SK-N-SH (cell line): ENCODE results near the gene LRRN1. TPM values are rescaled to one million over a fixed set of nuclear protein-coding genes. Genes with fewer than 3 reads are reported as not detected.

ENCODE experiments used
- CTCF ChIA-PET: fragments of 300-600, 350-600 bp; formaldehyde crosslinking; extraction: SDS; loops from one replicate; lab custom pipeline; 2021; lab: Yijun Ruan, JAX
- POLR2A ChIA-PET: fragments of 350-600 bp; sonication (Branson Sonifier 250); formaldehyde crosslinking; extraction: SDS; loops from one replicate; lab custom pipeline; 2020; ENCODE audit warnings: antibody characterized with exemption, inconsistent platforms; lab: Yijun Ruan, JAX
- DNase-seq: peaks from one replicate; pipeline ENCODE4 v3.0.0; 2012
- H2AFZ ChIP-seq: fragments of 200-600 bp; sonication (generic); 2 replicates; pipeline ENCODE4 v1.8.1; 2016; ENCODE audit warnings: antibody characterized with exemption, mild to moderate bottlenecking, low read depth
- H3F3A ChIP-seq: fragments of 200-600 bp; sonication (generic); replicated peaks from 2 replicates; pipeline ENCODE3; 2016; ENCODE audit warnings: antibody characterized with exemption, mild to moderate bottlenecking; ENCODE audit not compliant: insufficient read depth
- H3K27ac ChIP-seq, 2 experiments: fragments of 200-500 bp in 1 of 2; fragments of 200-600 bp in 1 of 2; sonication (Bioruptor generic) in 1 of 2; sonication (generic), shearing (Covaris generic) in 1 of 2; 2 replicates each; pipeline versions ENCODE4 v1.5.1 to v1.6.1; 2014 to 2016; ENCODE audit warnings: low read depth in 2 of 2, inconsistent platforms in 1 of 2, low read length in 1 of 2, mild to moderate bottlenecking in 1 of 2, mixed read lengths in 1 of 2
- H3K27me3 ChIP-seq: fragments of 200-600 bp; sonication (generic), shearing (Covaris generic); 2 replicates; pipeline ENCODE4 v1.6.1; 2016; ENCODE audit warnings: mixed run types; ENCODE audit not compliant: insufficient read depth
- H3K36me3 ChIP-seq, 2 experiments: fragments of 200-500 bp in 1 of 2; fragments of 200-600 bp in 1 of 2; sonication (Bioruptor generic) in 1 of 2; sonication (generic) in 1 of 2; replicated peaks in 1 of 2; 2 replicates each; pipeline versions ENCODE3 to v1.5.1; 2014 to 2016; ENCODE audit warnings: low read length in 1 of 2, mild to moderate bottlenecking in 1 of 2; ENCODE audit not compliant: insufficient read depth in 2 of 2, control insufficient read depth in 1 of 2
- H3K4me1 ChIP-seq, 2 experiments: fragments of 200-500 bp in 1 of 2; fragments of 200-600 bp in 1 of 2; sonication (Bioruptor generic) in 1 of 2; sonication (generic), shearing (Covaris generic) in 1 of 2; 2 replicates each; pipeline versions ENCODE4 v1.5.1 to v1.6.1; 2014 to 2016; ENCODE audit warnings: low read depth in 1 of 2, low read length in 1 of 2, mixed run types in 1 of 2; ENCODE audit not compliant: insufficient read depth in 2 of 2, control insufficient read depth in 1 of 2
- H3K4me2 ChIP-seq: fragments of 200-600 bp; sonication (generic), shearing (Covaris generic); 2 replicates; pipeline ENCODE4 v1.6.1; 2017; ENCODE audit warnings: mixed run types
- H3K4me3 ChIP-seq, 2 experiments: fragments of 200-500 bp in 1 of 2; fragments of 200-600 bp in 1 of 2; sonication (Bioruptor generic) in 1 of 2; sonication (generic), shearing (Covaris generic) in 1 of 2; 2 replicates each; pipeline versions ENCODE4 v1.5.1 to v1.8.1; 2014 to 2016; ENCODE audit warnings: low read depth in 2 of 2, inconsistent platforms in 1 of 2, low read length in 1 of 2, mild to moderate bottlenecking in 1 of 2, mixed read lengths in 1 of 2, moderate library complexity in 1 of 2
- H3K79me2 ChIP-seq: fragments of 200-600 bp; sonication (generic); 2 replicates; pipeline ENCODE4 v1.8.1; 2017; ENCODE audit warnings: mild to moderate bottlenecking; ENCODE audit not compliant: insufficient read depth
- H3K9ac ChIP-seq: fragments of 200-600 bp; sonication (generic); 2 replicates; pipeline ENCODE4 v1.6.1; 2017; ENCODE audit warnings: mixed run types
- H3K9me2 ChIP-seq: fragments of 200-600 bp; sonication (generic); 2 replicates; pipeline ENCODE4 v1.6.1; 2017; ENCODE audit warnings: mixed run types
- H3K9me3 ChIP-seq: fragments of 200-600 bp; sonication (generic); 2 replicates; pipeline ENCODE4 v1.6.1; 2017; ENCODE audit warnings: mixed run types, mild to moderate bottlenecking, moderate library complexity
- H4K20me1 ChIP-seq: fragments of 200-600 bp; sonication (generic); 2 replicates; pipeline ENCODE4 v1.6.1; 2017; ENCODE audit warnings: mild to moderate bottlenecking, mixed run types; ENCODE audit not compliant: insufficient read depth
- CHD2 ChIP-seq: fragments of 150-350 bp; IDR thresholded peaks from 2 replicates; pipeline ENCODE4 v1.6.1; 2018; ENCODE audit warnings: low read length; ENCODE audit not compliant: partially characterized antibody
- EP300 ChIP-seq, 2 experiments: IDR thresholded peaks; 2 replicates each; pipeline versions ENCODE4 v1.4.0 to v1.6.1; 2012; ENCODE audit warnings: borderline replicate concordance in 1 of 2, low read depth in 1 of 2, low read length in 1 of 2
- FOXJ3 ChIP-seq: sonication (generic); formaldehyde crosslinking; IDR thresholded peaks from 2 replicates; pipeline ENCODE4 v1.5.1; 2020; ENCODE audit warnings: mild to moderate bottlenecking, missing genetic modification reagents
- FOXM1 ChIP-seq: IDR thresholded peaks from 2 replicates; pipeline ENCODE4 v1.4.0; 2012; ENCODE audit warnings: low read depth, mild to moderate bottlenecking
- GABPA ChIP-seq: IDR thresholded peaks from 2 replicates; pipeline ENCODE4 v1.4.0; 2012; ENCODE audit warnings: low read depth, mild to moderate bottlenecking
- GATA2 ChIP-seq: sonication (generic); formaldehyde crosslinking; IDR thresholded peaks from 2 replicates; pipeline ENCODE4 v1.5.0; 2020; ENCODE audit warnings: mild to moderate bottlenecking, missing genetic modification reagents
- IRF3 ChIP-seq: fragments of 150-350 bp; IDR thresholded peaks from 2 replicates; pipeline ENCODE4 v1.6.1; 2016; ENCODE audit warnings: mild to moderate bottlenecking, low read depth, low read length
- MXI1 ChIP-seq: IDR thresholded peaks from 2 replicates; pipeline ENCODE4 v1.6.1; 2012; ENCODE audit warnings: mild to moderate bottlenecking, low read depth, low read length, improper control_type of control experiment
- NFIC ChIP-seq: IDR thresholded peaks from 2 replicates; pipeline ENCODE4 v1.4.0; 2012; ENCODE audit warnings: borderline replicate concordance
- PBX3 ChIP-seq: IDR thresholded peaks from 2 replicates; pipeline ENCODE4; 2012
- RAD21 ChIP-seq: IDR thresholded peaks from 2 replicates; pipeline ENCODE4 v1.6.1; 2012; ENCODE audit warnings: mild to moderate bottlenecking, low read length
- RCOR1 ChIP-seq: fragments of 150-350 bp; IDR thresholded peaks from 2 replicates; pipeline ENCODE4 v1.6.1; 2017; ENCODE audit warnings: antibody characterized with exemption, low read length
- REST ChIP-seq: IDR thresholded peaks from 2 replicates; pipeline ENCODE4 v1.6.1; 2012; ENCODE audit warnings: mild to moderate bottlenecking, low read depth, low read length, moderate library complexity
- RFX5 ChIP-seq: IDR thresholded peaks from 2 replicates; pipeline ENCODE4 v1.6.1; 2012; ENCODE audit warnings: mild to moderate bottlenecking, improper control_type of control experiment, low read length
- TCF12 ChIP-seq: IDR thresholded peaks from 2 replicates; pipeline ENCODE4 v1.4.0; 2012
- WGBS: methylation state at CpG from one replicate; pipeline ENCODE4 v1.1.6; 2017; ENCODE audit warnings: low lambda C conversion rate; 5-methylcytosine and 5-hydroxymethylcytosine counted together
- polyA plus RNA-seq, 3 experiments: library from polyadenylated mRNA; depleted of rRNA; stranded (reverse); fragments of >200 nt; gene quantifications; 2 replicates each; pipeline ENCODE4 v1.2.3, GENCODE V29; 2012
- TF ChIP-seq, protein P1 (sequence below): fragments of 150-350 bp; IDR thresholded peaks from 2 replicates; pipeline ENCODE4 v1.6.1; 2017; ENCODE audit warnings: antibody characterized with exemption, low read length, low read depth, borderline replicate concordance
- TF ChIP-seq, protein P2 (sequence below): IDR thresholded peaks from 2 replicates; pipeline ENCODE4 v1.4.0; 2012; ENCODE audit warnings: low read depth, borderline replicate concordance
- TF ChIP-seq, protein P3 (sequence below): IDR thresholded peaks from 2 replicates; pipeline ENCODE4 v1.4.0; 2012; ENCODE audit warnings: low read depth, borderline replicate concordance

The LRRN1 gene
- polyA plus RNA-seq, 1 of the 3 experiments (the other 2 are of a cell fraction), result 0.03 TPM

- no peak for TF ChIP-seq FOXM1
- no peak for TF ChIP-seq RFX5
- TF ChIP-seq TCF12, result no peak
- no peak for TF ChIP-seq GABPA
- TF ChIP-seq, protein P1, sequence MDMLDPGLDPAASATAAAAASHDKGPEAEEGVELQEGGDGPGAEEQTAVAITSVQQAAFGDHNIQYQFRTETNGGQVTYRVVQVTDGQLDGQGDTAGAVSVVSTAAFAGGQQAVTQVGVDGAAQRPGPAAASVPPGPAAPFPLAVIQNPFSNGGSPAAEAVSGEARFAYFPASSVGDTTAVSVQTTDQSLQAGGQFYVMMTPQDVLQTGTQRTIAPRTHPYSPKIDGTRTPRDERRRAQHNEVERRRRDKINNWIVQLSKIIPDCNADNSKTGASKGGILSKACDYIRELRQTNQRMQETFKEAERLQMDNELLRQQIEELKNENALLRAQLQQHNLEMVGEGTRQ, result no peak
- TF ChIP-seq MXI1, result no peak
- TF ChIP-seq REST, result no peak
- no peak for TF ChIP-seq FOXJ3
- TF ChIP-seq EP300 (IDR thresholded peaks at IDR 0.05; ENCODE audit: borderline replicate concordance in 1 of 2, low read depth in 1 of 2, low read length in 1 of 2), result no peak
- TF ChIP-seq, protein P2, sequence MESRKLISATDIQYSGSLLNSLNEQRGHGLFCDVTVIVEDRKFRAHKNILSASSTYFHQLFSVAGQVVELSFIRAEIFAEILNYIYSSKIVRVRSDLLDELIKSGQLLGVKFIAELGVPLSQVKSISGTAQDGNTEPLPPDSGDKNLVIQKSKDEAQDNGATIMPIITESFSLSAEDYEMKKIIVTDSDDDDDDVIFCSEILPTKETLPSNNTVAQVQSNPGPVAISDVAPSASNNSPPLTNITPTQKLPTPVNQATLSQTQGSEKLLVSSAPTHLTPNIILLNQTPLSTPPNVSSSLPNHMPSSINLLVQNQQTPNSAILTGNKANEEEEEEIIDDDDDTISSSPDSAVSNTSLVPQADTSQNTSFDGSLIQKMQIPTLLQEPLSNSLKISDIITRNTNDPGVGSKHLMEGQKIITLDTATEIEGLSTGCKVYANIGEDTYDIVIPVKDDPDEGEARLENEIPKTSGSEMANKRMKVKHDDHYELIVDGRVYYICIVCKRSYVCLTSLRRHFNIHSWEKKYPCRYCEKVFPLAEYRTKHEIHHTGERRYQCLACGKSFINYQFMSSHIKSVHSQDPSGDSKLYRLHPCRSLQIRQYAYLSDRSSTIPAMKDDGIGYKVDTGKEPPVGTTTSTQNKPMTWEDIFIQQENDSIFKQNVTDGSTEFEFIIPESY, result no peak
- TF ChIP-seq RAD21, result no peak
- TF ChIP-seq CHD2, result no peak
- TF ChIP-seq NFIC, result no peak
- TF ChIP-seq, protein P3, sequence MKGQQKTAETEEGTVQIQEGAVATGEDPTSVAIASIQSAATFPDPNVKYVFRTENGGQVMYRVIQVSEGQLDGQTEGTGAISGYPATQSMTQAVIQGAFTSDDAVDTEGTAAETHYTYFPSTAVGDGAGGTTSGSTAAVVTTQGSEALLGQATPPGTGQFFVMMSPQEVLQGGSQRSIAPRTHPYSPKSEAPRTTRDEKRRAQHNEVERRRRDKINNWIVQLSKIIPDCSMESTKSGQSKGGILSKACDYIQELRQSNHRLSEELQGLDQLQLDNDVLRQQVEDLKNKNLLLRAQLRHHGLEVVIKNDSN, result no peak
- no peak for TF ChIP-seq PBX3
- no peak for TF ChIP-seq RCOR1
- no peak for TF ChIP-seq GATA2 (CRISPR knock-in tag)
- TF ChIP-seq IRF3, result no peak
- Histone ChIP-seq H3K36me3 (no peaks in the 10 kb centered on the region), H4K20me1 (no peaks in the 10 kb centered on the region), H3K4me3 (no peak overlapping the region), H3K27me3 (no peaks in the 10 kb centered on the region), H2AFZ (no peak overlapping the region), H3F3A (no peaks in the 10 kb centered on the region), H3K9me3 (peaks cover 10% of the 10 kb centered on the region; the same call in 1 of the 2 replicates), H3K9ac (no peak overlapping the region), H3K4me1 (peaks cover 0 to 3% of the 10 kb centered on the region in 2 experiments; a peak in 1 of 4 replicates), H3K79me2 (no peaks in the 10 kb centered on the region), H3K27ac (no peak overlapping the region), H3K9me2 (no peaks in the 10 kb centered on the region), H3K4me2 (no peak overlapping the region)
- ChIA-PET CTCF (interaction anchor here (0.8 kb wide), 1 partner anchor 75 kb away, joined by 3 read pairs; no protein-coding TSS in a partner anchor), POLR2A (no interaction called here)
- WGBS, result 29% methylated on average over 3 of the region's 3 CpGs
- no peak for DNase-seq
These were observed 28.1 kb upstream of the LRRN1 start for GRCh38 chr3:3771094-3771493.
